ENCODE measurements around the gene SLC6A17. TPM values are rescaled to one million over a fixed set of nuclear protein-coding genes. Genes with fewer than 3 reads are reported as not detected.
A peak's percentile ranks its signal among the peaks of the same experiment; 100 is the strongest.

Gene SLC6A17
- under 1 TPM; 0.14 TPM for total RNA-seq

- H3K27me3 ChIP-seq (replicated peaks; ENCODE audit: insufficient read depth): no peaks in the 10 kb centered on the region
- H3K4me1 ChIP-seq (ENCODE audit: control insufficient read depth in 1 of 2, low read depth in 2 of 2): peaks cover 5 to 15% of the 10 kb centered on the region in 2 donors
- ATAC-seq (ENCODE audit: insufficient number of reproducible peaks, low FRiP score, low read depth): no peak
- H3K9me3 ChIP-seq: no peaks in the 10 kb centered on the region
- DNase-seq (ENCODE audit: low spot score): no peak
- H3K27ac ChIP-seq: no peak within 1 kb of the TSS
- H3K4me3 ChIP-seq: peak within 1 kb of the TSS; percentile 57
- H3K36me3 ChIP-seq: no peaks in the 10 kb centered on the region
- no peak for TF ChIP-seq CTCF (IDR thresholded peaks at IDR 0.05)
Observed at GRCh38 chr1:110150330-110151174, at the start of gene SLC6A17. Gene SLC6A17, plus strand, starts transcription at chr1:110150494. Its CDS starts 16,436 bp downstream, at chr1:110166930.

- H3K36me3 ChIP-seq: no peaks in the 10 kb centered on the region
- H3K4me1 ChIP-seq (ENCODE audit: control insufficient read depth in 1 of 2, low read depth in 2 of 2): no peaks in the 10 kb centered on the region
- no peak overlapping the region for H3K4me3 ChIP-seq
- H3K27ac ChIP-seq: no peak overlapping the region
- DNase-seq (ENCODE audit: low spot score) (no peak), ATAC-seq (ENCODE audit: insufficient number of reproducible peaks, low FRiP score, low read depth) (no peak)
- no peaks in the 10 kb centered on the region for H3K9me3 ChIP-seq
- no peak for TF ChIP-seq CTCF (IDR thresholded peaks at IDR 0.05)
- no peaks in the 10 kb centered on the region for H3K27me3 ChIP-seq (replicated peaks; ENCODE audit: insufficient read depth)
Observed at GRCh38 chr1:110102081-110102480, 48.2 kb upstream of the SLC6A17 start.

- Histone ChIP-seq H3K4me3 (no peak overlapping the region), H3K27ac (no peak overlapping the region), H3K36me3 (no peaks in the 10 kb centered on the region), H3K4me1 (ENCODE audit: control insufficient read depth in 1 of 2, low read depth in 2 of 2) (no peaks in the 10 kb centered on the region), H3K27me3 (replicated peaks; ENCODE audit: insufficient read depth) (no peaks in the 10 kb centered on the region), H3K9me3 (no peaks in the 10 kb centered on the region)
- no peak for ATAC-seq (ENCODE audit: insufficient number of reproducible peaks, low FRiP score, low read depth)
- DNase-seq (ENCODE audit: low spot score): peak; percentile 30
- TF ChIP-seq CTCF (IDR thresholded peaks at IDR 0.05): peak; percentile 86
Observed at GRCh38 chr1:110106013-110106941, 44.0 kb upstream of the SLC6A17 start.

- TF ChIP-seq CTCF (IDR thresholded peaks at IDR 0.05): no peak
- Histone ChIP-seq H3K4me1 (ENCODE audit: control insufficient read depth in 1 of 2, low read depth in 2 of 2) (no peaks in the 10 kb centered on the region), H3K4me3 (no peak overlapping the region), H3K36me3 (no peaks in the 10 kb centered on the region), H3K27me3 (replicated peaks; ENCODE audit: insufficient read depth) (no peaks in the 10 kb centered on the region), H3K9me3 (no peaks in the 10 kb centered on the region), H3K27ac (no peak overlapping the region)
- ATAC-seq (ENCODE audit: insufficient number of reproducible peaks, low FRiP score, low read depth) (no peak), DNase-seq (ENCODE audit: low spot score) (no peak)
Observed at GRCh38 chr1:110107867-110108469, 42.3 kb upstream of the SLC6A17 start.

GRCh38 chr1:110111081-110111480 is 39.2 kb upstream of the SLC6A17 start:
- Histone ChIP-seq H3K4me3 (no peak overlapping the region), H3K27ac (no peak overlapping the region), H3K9me3 (no peaks in the 10 kb centered on the region), H3K27me3 (replicated peaks; ENCODE audit: insufficient read depth) (no peaks in the 10 kb centered on the region), H3K36me3 (no peaks in the 10 kb centered on the region), H3K4me1 (ENCODE audit: control insufficient read depth in 1 of 2, low read depth in 2 of 2) (no peaks in the 10 kb centered on the region)
- no peak for TF ChIP-seq CTCF (IDR thresholded peaks at IDR 0.05)
- no peak for ATAC-seq (ENCODE audit: insufficient number of reproducible peaks, low FRiP score, low read depth)
- DNase-seq (ENCODE audit: low spot score): no peak

All from thoracic aorta (tissue), 2 donors.